ENCODE results near the gene JAK2. TPM values are rescaled to one million over a fixed set of nuclear protein-coding genes. Genes with fewer than 3 reads are reported as not detected.
"Not testable (repeated sequence)": the region's sequence is repeated elsewhere in the genome, so short reads cannot be mapped to it uniquely, and the experiment has no call there.

Gene JAK2
- total RNA-seq (2014; rRNA removed), result 9.0 and 9.6 TPM in 2 replicates
- 1.8 TPM for polyA plus RNA-seq (2012)

GRCh38 chr9:4984621-4985385, at the start of gene JAK2:
Gene JAK2 (plus strand): TSS chr9:4985272. CDS start chr9:5021988, 36,716 bp downstream.
- DNase-seq (ENCODE audit: low read depth), result peak; percentile 91

- DNase-seq (ENCODE audit: low read depth), result no peak
Observed at GRCh38 chr9:4936277-4936676, 48.8 kb upstream of the JAK2 start.

- DNase-seq (ENCODE audit: low read depth), result no peak
Observed at GRCh38 chr9:4936823-4937222, 48.2 kb upstream of the JAK2 start.

GRCh38 chr9:4937446-4937845, 47.6 kb upstream of the JAK2 start:
- no peak for DNase-seq (ENCODE audit: low read depth)

- DNase-seq (ENCODE audit: low read depth), result no peak
Observed at GRCh38 chr9:4938496-4938895, 46.6 kb upstream of the JAK2 start.

- DNase-seq (ENCODE audit: low read depth), result no peak
Observed at GRCh38 chr9:4939118-4939561, 45.9 kb upstream of the JAK2 start.

- peak; percentile 76 for DNase-seq (ENCODE audit: low read depth)
Observed at GRCh38 chr9:4942042-4942691, 42.9 kb upstream of the JAK2 start.

- no peak for DNase-seq (ENCODE audit: low read depth)
Observed at GRCh38 chr9:4943346-4943745, 41.7 kb upstream of the JAK2 start.

- not testable (repeated sequence) for DNase-seq (ENCODE audit: low read depth)
Observed at GRCh38 chr9:4944431-4945211, 40.5 kb upstream of the JAK2 start.

- DNase-seq (ENCODE audit: low read depth), result no peak
Observed at GRCh38 chr9:4946937-4947336, 38.1 kb upstream of the JAK2 start.

GRCh38 chr9:4955836-4956235, 29.2 kb upstream of the JAK2 start:
- DNase-seq (ENCODE audit: low read depth), result peak; percentile 93

GRCh38 chr9:4959031-4959430, 26.0 kb upstream of the JAK2 start:
- DNase-seq (ENCODE audit: low read depth), result no peak

GRCh38 chr9:4962085-4962484, 23.0 kb upstream of the JAK2 start:
- DNase-seq (ENCODE audit: low read depth), result peak; percentile 34

- DNase-seq (ENCODE audit: low read depth), result peak; percentile 53
Observed at GRCh38 chr9:4964540-4964939, 20.5 kb upstream of the JAK2 start.

- DNase-seq (ENCODE audit: low read depth), result no peak
Observed at GRCh38 chr9:4965174-4965821, 19.8 kb upstream of the JAK2 start.

- peak; percentile 76 for DNase-seq (ENCODE audit: low read depth)
Observed at GRCh38 chr9:4967523-4967922, 17.5 kb upstream of the JAK2 start.

GRCh38 chr9:4969130-4969529, 15.9 kb upstream of the JAK2 start:
- no peak for DNase-seq (ENCODE audit: low read depth)

GRCh38 chr9:4970970-4971641, 14.0 kb upstream of the JAK2 start:
- no peak for DNase-seq (ENCODE audit: low read depth)

GRCh38 chr9:4973246-4973645, 11.8 kb upstream of the JAK2 start:
- no peak for DNase-seq (ENCODE audit: low read depth)

GRCh38 chr9:4973902-4974301, 11.2 kb upstream of the JAK2 start:
- DNase-seq (ENCODE audit: low read depth), result no peak

- DNase-seq (ENCODE audit: low read depth), result peak; percentile 71
Observed at GRCh38 chr9:4979239-4979638, 5.8 kb upstream of the JAK2 start.
